Measurements from ENCODE around the gene EFNA3.

Gene EFNA3

GRCh38 chr1:155083865-155084721 lies 5.5 kb downstream of the EFNA3 start:
- no peak for DNase-seq (ENCODE audit: low spot score)

GRCh38 chr1:155084722-155085503 lies 6.3 kb downstream of the EFNA3 start:
- DNase-seq (ENCODE audit: low spot score) = peak; percentile 97

DNA sequence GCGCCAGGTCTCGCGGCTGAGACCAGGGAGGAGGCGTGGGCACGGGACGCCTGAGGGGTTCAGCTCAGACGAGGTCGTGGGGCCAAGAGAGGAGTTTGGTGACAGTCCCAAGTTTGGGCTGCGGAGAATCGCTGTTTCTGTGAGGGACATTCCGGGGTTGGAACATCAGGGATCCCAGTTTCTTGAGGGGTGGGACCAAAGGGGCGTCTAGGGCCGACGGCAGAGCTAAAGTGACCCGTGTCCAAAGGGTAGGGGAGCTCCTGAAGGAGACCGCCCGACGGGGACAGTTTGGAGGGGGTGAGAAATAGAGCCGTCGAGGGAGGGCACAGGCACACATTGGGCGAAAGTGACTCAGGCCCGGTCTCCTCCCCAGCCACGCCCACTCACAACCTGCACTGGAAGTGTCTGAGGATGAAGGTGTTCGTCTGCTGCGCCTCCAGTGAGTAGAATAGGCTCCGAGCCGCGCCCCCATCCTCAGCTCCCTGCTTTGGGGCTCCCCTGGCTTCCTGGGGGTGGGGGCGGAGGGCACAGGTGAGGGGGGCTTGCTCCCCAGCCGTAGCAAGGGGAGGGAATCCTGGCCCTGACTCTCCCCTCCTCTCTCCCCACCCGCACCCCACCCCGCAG lies 7.0 kb downstream of the EFNA3 start:
- DNase-seq (ENCODE audit: low spot score) = no peak

DNA sequence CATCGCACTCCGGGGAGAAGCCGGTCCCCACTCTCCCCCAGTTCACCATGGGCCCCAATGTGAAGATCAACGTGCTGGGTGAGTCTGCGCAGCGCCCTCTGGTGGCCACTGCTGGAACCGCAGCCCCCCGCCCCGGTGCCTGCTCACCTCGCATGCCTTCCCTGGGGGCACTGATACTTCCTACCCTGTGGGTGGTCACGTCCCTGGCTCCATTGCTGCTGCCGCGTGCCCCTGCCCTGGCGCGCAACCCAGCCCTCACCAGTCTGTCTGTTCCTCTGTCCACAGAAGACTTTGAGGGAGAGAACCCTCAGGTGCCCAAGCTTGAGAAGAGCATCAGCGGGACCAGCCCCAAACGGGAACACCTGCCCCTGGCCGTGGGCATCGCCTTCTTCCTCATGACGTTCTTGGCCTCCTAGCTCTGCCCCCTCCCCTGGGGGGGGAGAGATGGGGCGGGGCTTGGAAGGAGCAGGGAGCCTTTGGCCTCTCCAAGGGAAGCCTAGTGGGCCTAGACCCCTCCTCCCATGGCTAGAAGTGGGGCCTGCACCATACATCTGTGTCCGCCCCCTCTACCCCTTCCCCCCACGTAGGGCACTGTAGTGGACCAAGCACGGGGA lies 7.6 kb downstream of the EFNA3 start:
- DNase-seq (ENCODE audit: low spot score) = peak; percentile 91

DNA sequence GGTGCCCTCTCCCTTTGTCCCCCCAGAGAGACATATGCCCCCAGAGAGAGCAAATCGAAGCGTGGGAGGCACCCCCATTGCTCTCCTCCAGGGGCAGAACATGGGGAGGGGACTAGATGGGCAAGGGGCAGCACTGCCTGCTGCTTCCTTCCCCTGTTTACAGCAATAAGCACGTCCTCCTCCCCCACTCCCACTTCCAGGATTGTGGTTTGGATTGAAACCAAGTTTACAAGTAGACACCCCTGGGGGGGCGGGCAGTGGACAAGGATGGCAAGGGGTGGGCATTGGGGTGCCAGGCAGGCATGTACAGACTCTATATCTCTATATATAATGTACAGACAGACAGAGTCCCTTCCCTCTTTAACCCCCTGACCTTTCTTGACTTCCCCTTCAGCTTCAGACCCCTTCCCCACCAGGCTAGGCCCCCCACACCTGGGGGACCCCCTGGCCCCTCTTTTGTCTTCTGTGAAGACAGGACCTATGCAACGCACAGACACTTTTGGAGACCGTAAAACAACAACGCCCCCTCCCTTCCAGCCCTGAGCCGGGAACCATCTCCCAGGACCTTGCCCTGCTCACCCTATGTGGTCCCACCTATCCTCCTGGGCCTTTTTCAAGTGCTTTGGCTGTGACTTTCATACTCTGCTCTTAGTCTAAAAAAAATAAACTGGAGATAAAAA lies 8.4 kb downstream of the EFNA3 start:
- DNase-seq (ENCODE audit: low spot score) = no peak

DNA sequence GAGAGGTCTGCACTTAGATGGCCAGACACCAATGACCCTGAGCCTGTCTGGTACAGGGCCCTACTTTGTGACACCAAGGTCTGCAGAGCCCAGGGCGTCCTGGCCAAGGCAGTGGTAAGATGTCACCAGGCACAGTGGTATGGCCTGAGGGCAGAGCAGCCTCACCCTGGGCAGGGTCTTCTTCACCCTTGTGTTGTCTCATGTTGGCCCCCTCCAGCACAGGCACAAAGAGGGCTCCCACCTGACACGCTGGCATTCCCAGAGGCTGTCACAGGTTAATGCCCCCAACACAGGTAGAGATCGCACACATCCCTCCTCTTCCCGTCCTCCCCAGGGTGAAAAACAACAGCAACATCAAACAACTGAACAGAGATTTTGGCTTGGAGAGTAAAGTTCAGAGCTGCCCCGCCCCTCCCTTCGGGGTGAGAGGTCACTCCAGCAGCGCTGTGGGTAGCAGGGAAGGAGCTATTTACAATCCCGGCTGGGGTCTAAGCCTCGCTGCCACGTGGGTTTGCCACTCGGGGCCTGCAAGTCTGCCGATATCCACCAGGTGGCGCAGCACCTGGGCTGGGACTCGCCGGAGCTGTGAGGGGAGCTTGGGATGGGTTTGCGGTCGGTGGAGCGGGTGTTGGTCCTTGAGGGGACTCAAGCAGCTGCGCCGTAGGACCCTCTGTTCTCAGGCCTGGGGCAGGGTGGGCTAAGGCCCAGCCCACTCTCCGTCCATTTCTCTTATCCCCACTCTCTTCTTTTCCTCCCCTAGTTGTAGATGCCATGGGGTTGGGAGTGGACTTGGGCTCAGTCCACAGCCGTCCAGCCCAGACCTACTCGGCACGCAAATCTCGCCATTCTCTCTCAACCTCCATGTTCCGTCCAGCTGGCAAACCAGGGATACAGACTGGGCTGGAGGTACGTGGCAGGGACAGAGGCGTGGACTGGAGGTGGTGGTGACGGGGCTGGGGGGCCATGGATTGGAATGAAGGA lies 12.7 kb downstream of the EFNA3 start:
- DNase-seq (ENCODE audit: low spot score) = peak; percentile 78

DNA sequence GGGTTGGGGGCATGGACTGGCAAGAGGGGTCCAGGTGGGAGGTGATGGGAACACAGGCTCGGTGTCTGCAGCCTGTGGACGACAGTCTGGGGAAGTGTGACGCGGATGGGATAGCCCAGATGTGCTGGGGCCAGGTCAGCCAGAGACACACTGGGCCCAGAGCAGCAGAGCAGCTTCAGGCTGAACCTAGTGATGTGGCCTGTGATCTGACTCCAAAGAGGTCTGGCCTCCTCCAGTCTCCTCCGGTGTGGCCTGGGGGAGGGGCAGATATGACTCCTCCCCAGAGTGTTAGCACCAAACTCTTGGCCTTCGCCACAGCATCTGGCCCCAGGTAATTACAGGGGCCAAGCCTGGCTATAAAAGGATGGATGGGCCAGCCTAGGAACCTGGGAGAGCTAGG lies 13.5 kb downstream of the EFNA3 start:
- no peak for DNase-seq (ENCODE audit: low spot score)

DNA sequence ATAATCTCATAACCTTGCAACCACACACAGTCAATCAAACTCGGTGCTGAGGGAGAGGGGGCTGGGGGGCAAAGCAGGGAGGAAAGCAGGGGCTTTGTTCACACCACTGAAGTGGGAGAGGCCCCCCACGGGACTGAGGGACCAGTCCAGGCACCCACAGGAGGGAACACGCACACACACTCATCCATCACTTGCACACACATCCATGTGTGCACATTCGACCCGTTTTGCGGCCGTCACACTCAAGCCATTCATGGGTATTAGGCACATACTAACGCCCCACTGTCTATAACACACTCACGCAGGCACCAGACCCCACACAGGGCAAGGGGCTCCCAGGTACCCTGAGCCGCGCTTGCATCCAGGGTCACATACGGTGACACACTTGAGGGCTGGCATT lies 14.0 kb downstream of the EFNA3 start:
- DNase-seq (ENCODE audit: low spot score) = no peak

DNA sequence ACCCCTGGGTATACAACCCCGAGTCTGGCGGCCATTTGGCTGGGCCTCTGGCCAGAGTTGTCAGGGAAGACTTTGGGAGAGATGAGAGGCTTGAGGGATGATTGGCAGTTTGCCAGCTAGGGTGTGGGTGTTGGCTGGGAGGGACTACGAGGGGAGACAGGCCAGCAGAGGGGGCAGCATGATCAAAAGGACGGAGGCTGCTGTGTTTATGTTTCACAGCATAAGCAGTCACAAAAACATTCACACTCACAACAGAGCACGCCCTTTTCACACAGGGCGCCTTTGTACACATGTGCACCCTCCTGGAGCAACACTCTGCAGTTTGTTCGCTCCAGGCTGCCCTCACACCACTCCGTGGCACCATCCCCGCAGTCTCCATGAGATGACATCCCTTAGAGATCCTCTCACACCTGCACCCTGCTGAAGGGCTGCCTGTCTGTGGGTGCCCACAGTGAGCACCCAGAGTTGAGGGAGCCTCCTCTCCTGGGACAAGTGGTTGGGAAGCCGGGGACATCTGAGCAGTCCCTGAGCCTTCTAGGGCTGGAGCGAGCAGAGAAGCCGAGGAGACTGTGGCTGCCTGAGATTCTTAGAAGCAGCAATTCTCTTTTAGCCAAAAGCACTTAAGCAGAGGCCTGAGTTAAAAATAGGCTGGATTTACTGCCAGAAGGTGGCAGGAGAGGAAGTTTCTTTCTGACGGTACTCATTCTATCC lies 15.4 kb downstream of the EFNA3 start:
- DNase-seq (ENCODE audit: low spot score) = no peak

- DNase-seq (ENCODE audit: low spot score) = no peak
These were observed 15.9 kb downstream of the EFNA3 start for GRCh38 chr1:155094622-155094948.

DNA sequence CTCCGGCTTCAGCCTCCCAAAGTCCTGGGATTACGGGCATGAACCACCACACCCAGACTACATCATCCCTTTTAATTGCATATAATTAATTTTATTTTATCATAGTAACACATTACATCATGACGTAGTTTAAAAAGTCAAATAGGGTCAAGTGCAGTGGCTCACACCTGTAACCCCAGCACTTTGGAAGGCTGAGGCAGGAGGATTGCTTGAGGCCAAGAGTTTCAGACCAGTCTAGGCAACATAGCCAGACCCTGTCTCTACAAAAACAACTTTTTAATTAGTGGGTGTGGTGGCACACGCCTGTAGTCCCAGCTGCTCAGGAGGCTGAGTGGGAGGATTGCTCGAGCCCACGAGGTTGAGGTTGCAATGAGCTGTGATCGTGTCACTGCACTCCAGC lies 20.7 kb downstream of the EFNA3 start:
- DNase-seq (ENCODE audit: low spot score) = no peak

DNA sequence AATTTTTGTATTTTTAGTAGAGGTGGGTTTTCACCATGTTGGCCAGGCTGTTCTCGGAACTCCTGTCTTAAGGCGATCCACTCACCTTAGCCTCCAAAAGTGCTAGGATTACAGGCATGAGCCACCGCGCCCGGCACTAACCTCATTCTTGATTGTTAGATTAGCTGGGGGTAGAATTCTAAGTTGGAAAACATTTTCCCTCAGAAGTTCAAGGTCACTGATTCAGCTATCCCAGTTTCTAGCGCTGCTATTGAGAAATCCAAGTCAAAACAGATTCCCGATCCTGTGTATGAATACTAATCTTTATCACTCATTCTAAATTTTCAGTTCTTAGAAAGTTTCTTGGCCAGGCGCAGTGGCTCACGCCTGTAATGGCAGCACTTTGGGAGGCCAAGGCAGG lies 24.7 kb downstream of the EFNA3 start:
- DNase-seq (ENCODE audit: low spot score) = no peak

GRCh38 chr1:155104605-155105534 lies 26.2 kb downstream of the EFNA3 start:
- no peak for DNase-seq (ENCODE audit: low spot score)

DNA sequence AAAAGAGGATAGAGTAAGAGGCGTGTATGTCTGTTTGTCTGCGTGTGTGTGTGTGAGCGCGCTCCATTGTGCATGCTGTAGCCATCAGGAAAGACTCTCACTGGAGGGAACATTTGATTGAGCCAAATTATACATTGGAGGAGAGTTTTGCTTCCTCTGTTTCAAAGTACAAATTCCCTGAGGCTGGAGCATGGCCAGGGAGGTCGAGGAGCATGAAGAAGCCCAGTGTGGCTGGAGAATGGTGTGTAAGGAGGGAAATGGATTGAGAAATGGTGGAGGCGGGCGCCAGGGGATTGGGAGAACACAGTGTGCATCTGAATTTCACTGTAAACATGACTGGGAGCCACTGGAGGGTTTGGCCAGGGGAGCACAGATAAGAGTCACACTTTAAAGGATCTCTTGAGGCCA lies 27.0 kb downstream of the EFNA3 start:
- DNase-seq (ENCODE audit: low spot score) = no peak

GRCh38 chr1:155106862-155107261 lies 28.2 kb downstream of the EFNA3 start:
- DNase-seq (ENCODE audit: low spot score) = no peak

DNA sequence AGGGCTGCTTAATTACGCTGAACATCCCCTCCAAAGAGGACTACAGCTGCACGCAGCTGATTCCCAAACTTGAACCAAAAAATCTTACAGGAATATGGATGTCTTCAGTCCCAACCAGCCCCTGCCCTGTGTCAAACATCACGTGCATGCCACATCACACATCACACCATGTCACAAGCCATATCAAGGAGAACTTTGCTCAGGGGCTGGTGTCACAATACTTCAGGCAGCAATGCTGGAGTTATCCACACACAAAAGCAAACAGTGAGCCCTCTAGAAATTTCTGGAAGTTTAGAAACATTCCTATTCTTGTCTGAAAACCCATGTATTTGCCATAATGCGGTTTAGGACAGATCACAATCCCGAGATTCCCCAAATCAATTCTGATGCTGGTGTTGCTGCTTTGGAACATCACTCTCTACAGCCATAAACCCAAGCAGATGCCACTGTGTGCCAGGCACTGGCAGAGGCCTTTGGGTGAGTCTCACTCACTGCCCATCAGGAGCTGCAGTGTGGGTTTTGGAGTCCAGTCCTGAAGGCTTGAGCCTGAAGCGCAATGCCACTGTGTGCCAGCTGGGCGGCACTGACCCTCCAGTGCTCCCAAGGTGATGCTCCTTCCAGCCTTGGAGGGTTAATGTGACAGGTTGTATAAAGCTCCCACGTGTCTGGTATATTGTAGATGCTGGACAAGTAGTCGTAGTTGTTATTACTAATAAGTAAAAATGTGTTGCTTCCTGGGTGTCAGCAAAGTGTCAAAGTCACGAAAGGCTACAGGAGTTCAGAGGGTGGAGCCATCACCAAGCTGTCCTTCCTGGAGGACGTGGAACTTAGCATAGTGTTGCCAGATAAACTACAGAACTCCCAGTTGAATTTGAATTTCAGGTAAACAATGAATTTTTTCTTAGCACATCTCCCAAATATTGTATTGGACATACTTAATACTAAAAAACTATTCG lies 28.9 kb downstream of the EFNA3 start:
- DNase-seq (ENCODE audit: low spot score) = peak; percentile 40

DNA sequence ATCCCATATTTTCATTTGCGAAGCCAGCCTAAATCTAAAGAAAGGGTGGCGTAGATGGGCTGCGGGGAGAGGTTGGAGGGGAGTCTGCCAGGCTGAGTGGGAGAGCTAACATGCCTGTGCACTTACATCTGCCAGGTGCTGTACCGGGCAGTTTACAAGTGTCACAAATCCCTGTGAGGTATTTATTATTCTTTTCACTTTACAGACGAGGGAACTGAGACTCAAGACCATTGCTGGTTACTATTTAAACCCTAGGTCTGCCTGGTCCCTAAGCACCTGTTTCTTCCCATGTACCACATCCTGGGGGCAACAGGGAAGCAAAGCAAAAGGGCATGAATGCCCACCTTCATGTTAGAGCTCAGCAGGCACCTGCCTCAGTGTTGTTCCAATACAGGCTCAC lies 29.7 kb downstream of the EFNA3 start:
- DNase-seq (ENCODE audit: low spot score) = no peak

DNA sequence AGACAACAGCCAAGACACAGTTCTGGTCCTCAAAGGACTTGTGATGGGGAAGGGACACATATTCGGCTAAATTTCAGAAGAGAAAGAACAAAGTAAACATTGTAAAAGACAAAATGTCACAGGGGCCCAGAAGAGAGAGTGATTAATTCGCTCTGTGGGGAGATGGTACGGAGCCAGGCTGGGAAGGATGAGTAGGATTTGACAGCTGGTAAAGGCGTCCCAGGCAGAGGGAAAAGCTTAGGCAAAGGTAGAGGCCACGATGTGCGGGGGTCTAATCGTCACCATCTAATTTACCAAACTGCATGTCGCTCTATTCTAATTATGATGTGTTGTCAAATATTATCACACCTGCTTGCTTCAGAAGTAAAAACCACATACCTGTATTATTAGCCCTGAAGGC lies 31.7 kb downstream of the EFNA3 start:
- no peak for DNase-seq (ENCODE audit: low spot score)

All from HuH-7.5 (cell line).